ENCODE measurements around the gene IP6K1. TPM values are rescaled to one million over a fixed set of nuclear protein-coding genes. Genes with fewer than 3 reads are reported as not detected.

Gene IP6K1
- total RNA-seq, 3 donors from 2014 or later = 24.8 to 45.9 (median 45.8) TPM

- no peaks in the 10 kb centered on the region for H3K9me3 ChIP-seq
- no peaks in the 10 kb centered on the region for H3K27me3 ChIP-seq
- no peaks in the 10 kb centered on the region for H3K36me3 ChIP-seq
- intact Hi-C loops (cut with DNase I; ENCODE audit: low total_unique reads) = no loop called here
- peak; percentile 67 to 76 for DNase-seq (ENCODE audit: low spot score in 2 of 2)
- H3K4me1 ChIP-seq = peaks cover 10 to 14% of the 10 kb centered on the region in 2 donors
- H3K27ac ChIP-seq = peak overlapping the region; percentile 96 to 99
- TF ChIP-seq CTCF (IDR thresholded peaks at IDR 0.05) (no peak), POLR2A (IDR thresholded peaks at IDR 0.05) (no peak), POLR2AphosphoS5 (IDR thresholded peaks at IDR 0.05) (no peak)
- H3K4me3 ChIP-seq = peak overlapping the region; percentile 91 to 100 (median 96)
These were observed 63.1 kb downstream of the IP6K1 start for GRCh38 chr3:49723296-49723627.

GRCh38 chr3:49722896-49723295, 63.4 kb downstream of the IP6K1 start:
- TF ChIP-seq POLR2AphosphoS5 (IDR thresholded peaks at IDR 0.05) = no peak
- no peak for TF ChIP-seq POLR2A (IDR thresholded peaks at IDR 0.05)
- TF ChIP-seq CTCF (IDR thresholded peaks at IDR 0.05) = no peak
- peak in 1 of 2 donors; percentile 44 for DNase-seq (ENCODE audit: low spot score in 2 of 2)
- Histone ChIP-seq H3K36me3 (no peaks in the 10 kb centered on the region), H3K4me3 (peak overlapping the region; percentile 91 to 100 (median 96)), H3K4me1 (peaks cover 10 to 14% of the 10 kb centered on the region in 2 donors), H3K27me3 (no peaks in the 10 kb centered on the region), H3K9me3 (no peaks in the 10 kb centered on the region), H3K27ac (peak overlapping the region; percentile 96 to 99)
- intact Hi-C loops (cut with DNase I; ENCODE audit: low total_unique reads) = no loop called here

DNA sequence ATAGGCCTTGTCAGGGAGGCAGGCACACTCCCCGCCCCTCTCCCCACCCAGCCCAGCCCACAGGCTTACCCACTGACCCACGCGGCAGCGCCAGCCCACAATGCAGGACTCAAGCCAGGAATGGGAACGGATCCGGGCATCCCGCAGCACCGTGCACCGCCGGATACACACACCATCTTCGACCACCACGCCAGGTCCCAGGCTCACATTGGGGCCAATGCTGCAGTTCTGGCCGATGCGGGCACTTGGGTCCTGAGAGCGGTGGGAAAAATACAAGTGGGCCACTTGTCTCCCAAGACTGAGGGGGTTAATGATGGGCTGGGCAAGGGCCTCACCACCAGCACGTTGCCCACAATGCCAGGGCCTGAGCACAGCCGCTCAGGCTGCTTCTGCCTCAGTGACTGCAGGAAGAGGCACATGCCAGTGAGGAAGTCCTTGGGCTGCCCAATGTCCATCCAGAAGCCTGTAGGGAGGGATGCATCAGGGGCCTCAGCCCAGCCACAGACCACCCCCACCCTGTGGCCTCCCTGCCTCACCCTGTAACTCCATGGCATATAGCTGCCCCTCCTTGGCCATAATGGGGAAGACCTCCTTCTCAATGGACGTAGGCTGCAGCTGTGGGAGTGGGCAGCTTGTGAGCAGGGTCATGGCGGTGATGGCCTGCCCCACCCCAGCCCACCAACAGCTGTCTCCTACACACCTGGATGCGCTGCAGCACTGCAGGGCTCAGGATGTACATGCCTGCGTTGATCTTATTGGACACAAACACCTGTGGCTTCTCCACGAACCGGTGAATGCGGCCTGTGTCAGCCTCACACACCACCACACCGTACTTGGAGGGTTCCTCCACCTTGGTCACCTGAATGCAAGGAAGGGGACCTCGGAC, 64.2 kb downstream of the IP6K1 start:
- Histone ChIP-seq H3K4me1 (peaks cover 10 to 14% of the 10 kb centered on the region in 2 donors), H3K4me3 (peak overlapping the region in 2 of 3 donors; percentile 96 to 100)
- DNase-seq (ENCODE audit: low spot score in 2 of 2) = peak in 1 of 2 donors; percentile 51

GRCh38 chr3:49721596-49721895, 64.8 kb downstream of the IP6K1 start:
- TF ChIP-seq POLR2AphosphoS5 (IDR thresholded peaks at IDR 0.05) (no peak), POLR2A (IDR thresholded peaks at IDR 0.05) (no peak), CTCF (IDR thresholded peaks at IDR 0.05) (no peak)
- Histone ChIP-seq H3K27me3 (no peaks in the 10 kb centered on the region), H3K9me3 (no peaks in the 10 kb centered on the region), H3K36me3 (no peaks in the 10 kb centered on the region), H3K27ac (no peak overlapping the region), H3K4me3 (no peak overlapping the region), H3K4me1 (peaks cover 10 to 14% of the 10 kb centered on the region in 2 donors)
- intact Hi-C loops (cut with DNase I; ENCODE audit: low total_unique reads) = no loop called here
- DNase-seq (ENCODE audit: low spot score in 2 of 2) = peak in 1 of 2 donors; percentile 44

More for the DNA sequence above, 64.2 kb downstream of the IP6K1 start:
- Histone ChIP-seq H3K27ac (peak overlapping the region; percentile 96 to 99), H3K36me3 (no peaks in the 10 kb centered on the region), H3K27me3 (no peaks in the 10 kb centered on the region), H3K9me3 (no peaks in the 10 kb centered on the region)
- TF ChIP-seq POLR2AphosphoS5 (IDR thresholded peaks at IDR 0.05) (no peak), POLR2A (IDR thresholded peaks at IDR 0.05) (no peak), CTCF (IDR thresholded peaks at IDR 0.05) (no peak)
- intact Hi-C loops (cut with DNase I; ENCODE audit: low total_unique reads) = no loop called here

- H3K4me1 ChIP-seq = peaks cover 10 to 14% of the 10 kb centered on the region in 2 donors
- H3K9me3 ChIP-seq = no peaks in the 10 kb centered on the region
- no peak overlapping the region for H3K4me3 ChIP-seq
- H3K27ac ChIP-seq = no peak overlapping the region
- H3K36me3 ChIP-seq = no peaks in the 10 kb centered on the region
- no peak for TF ChIP-seq POLR2A (IDR thresholded peaks at IDR 0.05)
- TF ChIP-seq POLR2AphosphoS5 (IDR thresholded peaks at IDR 0.05) = no peak
- no peak for TF ChIP-seq CTCF (IDR thresholded peaks at IDR 0.05)
- H3K27me3 ChIP-seq = no peaks in the 10 kb centered on the region
- intact Hi-C loops (cut with DNase I; ENCODE audit: low total_unique reads) = no loop called here
- peak in 1 of 2 donors; percentile 33 for DNase-seq (ENCODE audit: low spot score in 2 of 2)
These were observed 65.3 kb downstream of the IP6K1 start for GRCh38 chr3:49720855-49721595.

All from breast epithelium (tissue), 4 donors.